ENCODE results near the gene UBE2G1.

Gene UBE2G1

DNA sequence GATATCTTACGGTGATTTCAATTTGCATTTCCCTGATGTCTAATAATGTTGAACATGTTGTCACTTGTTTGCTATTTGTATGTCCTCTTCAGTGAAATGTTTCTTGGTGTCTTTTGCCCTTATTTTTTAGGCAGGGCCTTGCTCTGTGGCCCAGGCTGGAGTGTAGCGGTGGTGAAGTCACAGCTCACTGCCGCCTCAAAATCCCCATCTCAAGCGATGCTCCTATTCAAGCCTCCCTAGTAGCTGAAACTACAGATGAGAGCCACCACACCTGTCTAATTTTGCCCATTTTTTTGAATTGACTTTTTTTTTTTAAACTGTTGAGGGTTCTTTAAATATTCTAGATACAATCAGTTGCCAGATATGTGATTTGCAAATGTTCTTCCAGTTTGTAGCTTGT is 8.3 kb downstream of the UBE2G1 start:
- Histone ChIP-seq H3K27me3 (ENCODE audit: low read depth, low read length) (no peaks in the 10 kb centered on the region), H3K9ac (ENCODE audit: low read length) (no peak overlapping the region), H3K9me3 (ENCODE audit: insufficient read depth, low read length) (no peaks in the 10 kb centered on the region), H3K27ac (ENCODE audit: low read length) (no peak overlapping the region), H2AFZ (ENCODE audit: low read depth, low read length) (no peak overlapping the region), H3K79me2 (ENCODE audit: low read length) (peaks cover 93% of the 10 kb centered on the region), H3K4me1 (ENCODE audit: low read length) (peaks cover 30% of the 10 kb centered on the region), H3K4me3 (ENCODE audit: low read length) (no peak overlapping the region), H3K36me3 (replicated peaks; ENCODE audit: low read depth, low read length) (peaks cover 4% of the 10 kb centered on the region), H4K20me1 (ENCODE audit: insufficient read depth, low read length) (peaks cover 73% of the 10 kb centered on the region), H3K4me2 (ENCODE audit: low read length) (peak overlapping the region; percentile 22; the same call in 1 of the 2 replicates)
- no peak for TF ChIP-seq EZH2phosphoT487 (IDR thresholded peaks at IDR 0.05; ENCODE audit: low read depth)
- TF ChIP-seq, protein P1, sequence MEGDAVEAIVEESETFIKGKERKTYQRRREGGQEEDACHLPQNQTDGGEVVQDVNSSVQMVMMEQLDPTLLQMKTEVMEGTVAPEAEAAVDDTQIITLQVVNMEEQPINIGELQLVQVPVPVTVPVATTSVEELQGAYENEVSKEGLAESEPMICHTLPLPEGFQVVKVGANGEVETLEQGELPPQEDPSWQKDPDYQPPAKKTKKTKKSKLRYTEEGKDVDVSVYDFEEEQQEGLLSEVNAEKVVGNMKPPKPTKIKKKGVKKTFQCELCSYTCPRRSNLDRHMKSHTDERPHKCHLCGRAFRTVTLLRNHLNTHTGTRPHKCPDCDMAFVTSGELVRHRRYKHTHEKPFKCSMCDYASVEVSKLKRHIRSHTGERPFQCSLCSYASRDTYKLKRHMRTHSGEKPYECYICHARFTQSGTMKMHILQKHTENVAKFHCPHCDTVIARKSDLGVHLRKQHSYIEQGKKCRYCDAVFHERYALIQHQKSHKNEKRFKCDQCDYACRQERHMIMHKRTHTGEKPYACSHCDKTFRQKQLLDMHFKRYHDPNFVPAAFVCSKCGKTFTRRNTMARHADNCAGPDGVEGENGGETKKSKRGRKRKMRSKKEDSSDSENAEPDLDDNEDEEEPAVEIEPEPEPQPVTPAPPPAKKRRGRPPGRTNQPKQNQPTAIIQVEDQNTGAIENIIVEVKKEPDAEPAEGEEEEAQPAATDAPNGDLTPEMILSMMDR (IDR thresholded peaks at IDR 0.05; ENCODE audit: low read depth, low read length): no peak

DNA sequence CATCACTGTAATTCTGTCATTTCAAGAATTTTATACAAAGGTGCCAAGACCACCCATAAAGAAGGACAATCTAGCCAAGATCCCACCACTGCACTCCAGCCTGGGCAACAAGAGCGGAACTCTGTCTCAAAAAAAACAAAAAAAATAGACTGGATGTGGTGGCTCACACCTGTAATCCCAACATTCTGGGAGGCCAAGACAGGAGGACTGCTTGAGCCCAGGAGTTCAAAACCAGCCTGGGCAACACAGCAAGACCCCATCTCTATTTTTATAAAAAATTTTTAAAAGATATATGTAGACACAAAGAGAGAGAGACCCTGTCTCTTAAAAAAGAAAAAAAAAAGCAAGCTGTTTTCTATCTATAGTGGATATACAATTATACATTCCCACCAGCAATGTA is 8.8 kb downstream of the UBE2G1 start:
- no peak for TF ChIP-seq EZH2phosphoT487 (IDR thresholded peaks at IDR 0.05; ENCODE audit: low read depth)
- TF ChIP-seq, protein P1 (IDR thresholded peaks at IDR 0.05; ENCODE audit: low read depth, low read length): no peak
- Histone ChIP-seq H4K20me1 (ENCODE audit: insufficient read depth, low read length) (peaks cover 71% of the 10 kb centered on the region), H3K4me1 (ENCODE audit: low read length) (peaks cover 30% of the 10 kb centered on the region), H2AFZ (ENCODE audit: low read depth, low read length) (no peak overlapping the region), H3K36me3 (replicated peaks; ENCODE audit: low read depth, low read length) (peaks cover 4% of the 10 kb centered on the region), H3K9me3 (ENCODE audit: insufficient read depth, low read length) (no peaks in the 10 kb centered on the region), H3K79me2 (ENCODE audit: low read length) (peaks cover 91% of the 10 kb centered on the region), H3K4me3 (ENCODE audit: low read length) (no peak overlapping the region), H3K4me2 (ENCODE audit: low read length) (no peak overlapping the region), H3K27ac (ENCODE audit: low read length) (no peak overlapping the region), H3K9ac (ENCODE audit: low read length) (no peak overlapping the region), H3K27me3 (ENCODE audit: low read depth, low read length) (no peaks in the 10 kb centered on the region)

DNA sequence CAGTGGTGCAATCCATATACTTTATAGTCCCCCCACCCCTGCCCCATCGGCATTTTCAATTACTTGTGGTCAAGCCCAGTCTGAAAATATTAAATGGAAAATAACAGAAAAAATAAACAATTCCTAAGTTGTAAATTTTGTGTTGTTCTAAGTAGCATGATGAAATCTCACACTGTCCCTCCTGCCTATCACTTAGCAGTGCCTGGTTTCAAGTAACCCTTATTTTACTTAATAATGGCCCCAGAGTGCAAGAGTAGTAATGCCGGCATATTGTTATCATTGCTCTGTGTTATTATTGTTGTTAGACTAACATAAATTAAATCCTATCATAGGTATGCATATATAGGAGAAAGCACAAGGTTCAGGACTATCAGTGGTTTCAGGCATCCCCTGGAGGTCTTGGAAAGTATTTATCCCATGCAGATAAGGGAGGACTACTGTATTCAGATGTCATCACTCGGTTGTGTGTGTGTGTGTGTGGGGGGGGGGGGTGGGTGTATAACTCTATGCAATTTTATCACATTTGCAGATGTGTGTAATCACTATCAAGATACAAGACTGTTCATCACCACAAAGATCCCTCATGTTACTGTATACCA is 9.3 kb downstream of the UBE2G1 start:
- H4K20me1 ChIP-seq (ENCODE audit: insufficient read depth, low read length): peaks cover 71% of the 10 kb centered on the region
- H3K4me2 ChIP-seq (ENCODE audit: low read length): no peak overlapping the region
- H3K27me3 ChIP-seq (ENCODE audit: low read depth, low read length): no peaks in the 10 kb centered on the region
- H3K36me3 ChIP-seq (replicated peaks; ENCODE audit: low read depth, low read length): peaks cover 3% of the 10 kb centered on the region
- no peak overlapping the region for H2AFZ ChIP-seq (ENCODE audit: low read depth, low read length)
- H3K9me3 ChIP-seq (ENCODE audit: insufficient read depth, low read length): no peaks in the 10 kb centered on the region
- H3K9ac ChIP-seq (ENCODE audit: low read length): no peak overlapping the region
- H3K27ac ChIP-seq (ENCODE audit: low read length): no peak overlapping the region
- H3K79me2 ChIP-seq (ENCODE audit: low read length): peaks cover 89% of the 10 kb centered on the region
- TF ChIP-seq EZH2phosphoT487 (IDR thresholded peaks at IDR 0.05; ENCODE audit: low read depth): no peak
- TF ChIP-seq, protein P1 (IDR thresholded peaks at IDR 0.05; ENCODE audit: low read depth, low read length): no peak
- peaks cover 36% of the 10 kb centered on the region for H3K4me1 ChIP-seq (ENCODE audit: low read length)
- no peak overlapping the region for H3K4me3 ChIP-seq (ENCODE audit: low read length)

DNA sequence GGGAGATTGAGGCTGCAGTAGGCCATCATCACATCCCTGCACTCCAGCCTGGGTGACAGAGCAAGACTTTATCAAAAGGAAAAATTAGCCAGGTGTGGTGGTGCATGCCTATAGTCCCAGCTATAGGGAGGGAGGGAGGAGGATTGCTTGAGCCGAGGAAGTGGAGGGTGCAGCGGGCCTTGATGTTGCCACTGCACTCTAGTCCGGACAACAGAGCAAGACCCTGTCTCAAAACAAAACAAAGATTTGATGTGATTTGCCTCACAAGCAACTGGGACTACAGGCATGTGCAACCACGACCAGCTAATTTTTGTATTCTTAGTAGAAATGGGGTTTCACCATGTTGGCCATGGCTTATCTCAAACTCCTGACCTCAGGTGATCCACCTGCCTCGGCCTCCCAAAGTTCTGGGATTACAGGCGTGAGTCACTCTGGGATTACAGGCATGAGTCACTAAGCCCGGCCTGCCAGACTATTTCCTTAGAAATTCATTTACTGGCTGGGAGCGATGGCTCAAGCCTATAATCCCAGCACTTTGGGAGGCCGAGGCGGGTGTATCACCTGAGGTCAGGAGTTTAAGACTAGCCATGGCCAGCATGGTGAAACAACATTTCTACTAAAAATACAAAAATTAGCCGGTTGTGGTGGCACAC is 11.5 kb downstream of the UBE2G1 start:
- Histone ChIP-seq H4K20me1 (ENCODE audit: insufficient read depth, low read length) (peaks cover 74% of the 10 kb centered on the region), H3K79me2 (ENCODE audit: low read length) (peaks cover 89% of the 10 kb centered on the region), H3K4me3 (ENCODE audit: low read length) (no peak overlapping the region), H2AFZ (ENCODE audit: low read depth, low read length) (no peak overlapping the region), H3K4me2 (ENCODE audit: low read length) (no peak overlapping the region), H3K27me3 (ENCODE audit: low read depth, low read length) (no peaks in the 10 kb centered on the region), H3K4me1 (ENCODE audit: low read length) (peaks cover 45% of the 10 kb centered on the region), H3K27ac (ENCODE audit: low read length) (no peak overlapping the region), H3K9me3 (ENCODE audit: insufficient read depth, low read length) (no peaks in the 10 kb centered on the region), H3K36me3 (replicated peaks; ENCODE audit: low read depth, low read length) (no peaks in the 10 kb centered on the region), H3K9ac (ENCODE audit: low read length) (no peak overlapping the region)
- TF ChIP-seq EZH2phosphoT487 (IDR thresholded peaks at IDR 0.05; ENCODE audit: low read depth): no peak
- TF ChIP-seq, protein P1 (IDR thresholded peaks at IDR 0.05; ENCODE audit: low read depth, low read length): no peak

Data from OCI-LY3 (cell line).